HepG2 (cell line): ENCODE measurements around the gene INHA. TPM values are rescaled to one million over a fixed set of nuclear protein-coding genes. Genes with fewer than 3 reads are reported as not detected.
A peak's percentile ranks its signal among the peaks of the same experiment; 100 is the strongest.

Experiments
- BCL3 ChIP-seq: sonication (generic); formaldehyde crosslinking; IDR thresholded peaks from 2 replicates; pipeline ENCODE4 v1.5.1; 2020; ENCODE audit warnings: mild to moderate bottlenecking, missing genetic modification reagents, moderate library complexity
- GLMP ChIP-seq: sonication (generic); formaldehyde crosslinking; IDR thresholded peaks from 2 replicates; pipeline ENCODE4 v1.9.0; 2021; ENCODE audit warnings: missing genetic modification reagents, mild to moderate bottlenecking, borderline replicate concordance
- HINFP ChIP-seq: sonication (generic); formaldehyde crosslinking; IDR thresholded peaks from 2 replicates; pipeline ENCODE4 v1.4.0; 2020; ENCODE audit warnings: low read depth, mild to moderate bottlenecking, missing genetic modification reagents
- KMT2A ChIP-seq: sonication (generic); formaldehyde crosslinking; IDR thresholded peaks from 2 replicates; pipeline ENCODE4 v1.4.0; 2020; ENCODE audit warnings: missing genetic modification reagents
- MEIS2 ChIP-seq: sonication (generic); formaldehyde crosslinking; IDR thresholded peaks from 2 replicates; pipeline ENCODE4 v1.9.0; 2021; ENCODE audit warnings: mild to moderate bottlenecking, missing genetic modification reagents
- MTF2 ChIP-seq: sonication (generic); formaldehyde crosslinking; IDR thresholded peaks from 2 replicates; pipeline ENCODE4 v1.5.0; 2020; ENCODE audit warnings: missing genetic modification reagents, borderline replicate concordance
- THAP9 ChIP-seq: sonication (generic); formaldehyde crosslinking; IDR thresholded peaks from 2 replicates; pipeline ENCODE4; 2020; ENCODE audit warnings: missing genetic modification reagents, mild to moderate bottlenecking, borderline replicate concordance
- XRCC5 ChIP-seq: fragments of 200-400 bp; formaldehyde crosslinking; optimal IDR thresholded peaks from 2 replicates; pipeline ENCODE3; 2017; ENCODE audit warnings: mild to moderate bottlenecking, low read length
- ZNF260 ChIP-seq: sonication (generic); formaldehyde crosslinking; IDR thresholded peaks from 2 replicates; pipeline ENCODE4 v1.4.0; 2020; ENCODE audit warnings: missing genetic modification reagents, low read depth, mild to moderate bottlenecking, borderline replicate concordance
- ZNF407 ChIP-seq: sonication (generic); formaldehyde crosslinking; IDR thresholded peaks from one replicate; pipeline ENCODE4 v1.5.1; 2020; ENCODE audit warnings: mild to moderate bottlenecking, missing genetic modification reagents; ENCODE audit errors: not compliant biosample characterization
- ZNF546 ChIP-seq: sonication (generic); formaldehyde crosslinking; conservative IDR thresholded peaks from 2 replicates; pipeline ENCODE4 v1.8.1; 2023; ENCODE audit warnings: mild to moderate bottlenecking, missing genetic modification reagents
- ZNF552 ChIP-seq: sonication (generic); formaldehyde crosslinking; IDR thresholded peaks from 2 replicates; pipeline ENCODE4 v1.9.0; 2022; ENCODE audit warnings: missing genetic modification reagents, mild to moderate bottlenecking, borderline replicate concordance
- ZSCAN31 ChIP-seq: sonication (generic); formaldehyde crosslinking; IDR thresholded peaks from 2 replicates; pipeline ENCODE4 v1.5.0; 2020; ENCODE audit warnings: low read depth, mild to moderate bottlenecking, missing genetic modification reagents
- polyA plus RNA-seq, 8 experiments: library from polyadenylated mRNA; depleted of rRNA in 3 of 8; stranded (reverse) in 7 of 8; unstranded in 1 of 8; fragments of >200 nt; fragmentation: Illumina TruSeq in 4 of 8; extraction: Trizol in 4 of 8; gene quantifications; 2 replicates each; pipeline versions ENCODE4 v1.2.1 to v1.2.3, GENCODE V29; 2011 to 2016; ENCODE audit warnings: low read depth in 4 of 8, missing spikeins in 1 of 8, mixed read lengths in 1 of 8; ENCODE audit not compliant: insufficient read depth in 1 of 8
- total RNA-seq, 5 experiments: library from RNA; depleted of rRNA; stranded (reverse); fragments of >200 nt; fragmentation: Illumina TruSeq; extraction: Trizol; gene quantifications; 2 replicates each; pipeline ENCODE4 v1.2.3, GENCODE V29; 2016; ENCODE audit warnings: low read depth in 1 of 5

INHA gene
- total and polyA plus RNA-seq, 2 of the 13 experiments (the other 11 are each of a cell fraction or from before 2014, with no cell fraction given): 4.1 to 15.2 TPM

- peak; percentile 55 for TF ChIP-seq ZNF407
- TF ChIP-seq GLMP (CRISPR knock-in tag): no peak
- TF ChIP-seq HINFP (CRISPR knock-in tag): peak; percentile 81
- TF ChIP-seq ZNF552 (CRISPR knock-in tag): 0 out of 2 replicates have a peak, but pooled peaks have one; percentile 71
- peak; percentile 77; the same call in 1 of the 2 replicates for TF ChIP-seq MTF2 (CRISPR knock-in tag)
- peak; percentile 93 for TF ChIP-seq MEIS2 (CRISPR knock-in tag)
- TF ChIP-seq KMT2A (CRISPR knock-in tag): peak; percentile 87
- peak; percentile 94 for TF ChIP-seq XRCC5
- TF ChIP-seq THAP9 (CRISPR knock-in tag): peak; percentile 88
- peak; percentile 92; the same call in 1 of the 2 replicates for TF ChIP-seq ZNF546 (CRISPR knock-in tag)
- TF ChIP-seq ZNF260 (CRISPR knock-in tag): no peak
- peak; percentile 95 for TF ChIP-seq ZSCAN31
- peak; percentile 54; the same call in 1 of the 2 replicates for TF ChIP-seq BCL3 (CRISPR knock-in tag)
These were observed 30.4 kb upstream of the INHA start (continued) for GRCh38 chr2:219541611-219542180.
